Esophagus squamous epithelium (tissue), 5 donors: ENCODE measurements around the gene NHEJ1. TPM values are rescaled to one million over a fixed set of nuclear protein-coding genes. Genes with fewer than 3 reads are reported as not detected.

Source experiments
- DNase-seq: peaks from one replicate; lab custom pipeline; 2025; lab: John Stamatoyannopoulos, UW
- H3K27ac ChIP-seq, 4 donors: fragments of 200-600 bp; sonication (generic); one replicate each; pipeline ENCODE4 v1.5.1; 2016 to 2019; ENCODE audit warnings: mild to moderate bottlenecking in 1 of 4
- H3K27me3 ChIP-seq, 4 donors: fragments of 200-600 bp; sonication (generic); 1 replicate in 3 of 4; 2 replicates in 1 of 4; pipeline versions ENCODE4 v1.5.1 to v1.6.0; 2017 to 2021; ENCODE audit warnings: antibody characterized with exemption in 1 of 4
- H3K36me3 ChIP-seq, 3 donors: fragments of 200-600 bp; sonication (generic); one replicate each; pipeline ENCODE4 v1.5.1; 2016 to 2019
- H3K4me1 ChIP-seq, 3 donors: fragments of 200-600 bp; sonication (generic); one replicate each; pipeline ENCODE4 v1.5.1; 2017 to 2019
- H3K4me3 ChIP-seq, 4 donors: fragments of 200-600 bp; sonication (generic); 1 replicate in 3 of 4; 2 replicates in 1 of 4; pipeline ENCODE4 v1.5.1; 2016 to 2019; ENCODE audit warnings: mild to moderate bottlenecking in 2 of 4, moderate library complexity in 1 of 4
- H3K9me3 ChIP-seq, 3 donors: fragments of 200-600 bp; sonication (generic); one replicate each; pipeline ENCODE4 v1.5.1; 2016 to 2019
- POLR2A ChIP-seq, 4 donors: fragments of 450-650 bp; IDR thresholded peaks; one replicate each; pipeline ENCODE4 v1.6.1; 2017; ENCODE audit warnings: antibody characterized with exemption in 4 of 4, mild to moderate bottlenecking in 4 of 4, moderate library complexity in 3 of 4
- WGBS, 2 donors: methylation state at CpG; one replicate each; pipeline ENCODE4 v1.1.5; 2018; 5-methylcytosine and 5-hydroxymethylcytosine counted together
- intact Hi-C: fragments of 100-400 bp; cut with DNase I; formaldehyde crosslinking; loops from one replicate; pipeline ENCODE4 v1.15.0; 2022
- total RNA-seq, 4 donors: library from RNA; depleted of rRNA; stranded (reverse); fragments of >200 nt; gene quantifications; one replicate each; pipeline ENCODE4 v1.1.0, GENCODE V29; 2016
- TF ChIP-seq, protein P1 (sequence below), 6 experiments: fragments of 450-650 bp in 4 of 6; fragments of 200-600 bp in 2 of 6; sonication (generic) in 2 of 6; IDR thresholded peaks; one replicate each; pipeline ENCODE4 v1.5.1; 2016 to 2019; ENCODE audit warnings: antibody characterized with exemption in 6 of 6, mild to moderate bottlenecking in 4 of 6, moderate library complexity in 4 of 6
- donor health status: DM: yes; HTN: yes; CAD: no.

Gene NHEJ1
- total RNA-seq, 4 donors from 2014 or later: 6.3 to 14.3 (median 9.7) TPM

DNA sequence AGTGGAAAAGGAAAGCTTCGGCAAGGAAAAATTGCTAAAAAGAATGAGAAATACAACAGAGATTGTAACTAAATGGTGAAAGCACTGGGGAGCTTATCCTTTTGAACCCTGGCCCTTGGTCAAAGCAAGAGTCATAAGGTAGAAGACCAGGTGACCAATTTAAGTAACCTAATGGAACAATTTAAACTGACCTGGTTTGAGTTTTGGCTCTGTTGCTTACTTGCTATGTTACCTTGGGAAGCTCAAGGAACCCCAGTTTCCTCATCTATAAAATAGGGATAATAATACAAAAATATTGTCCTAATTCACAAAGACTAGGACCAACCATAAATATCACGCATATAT, 48.6 kb downstream of the NHEJ1 start:
- no peak for DNase-seq
- 95 to 96% methylated on average over 2 of the region's 2 CpGs for WGBS, 2 donors
- no peak overlapping the region for H3K27ac ChIP-seq
- peaks cover 0 to 13% (median 9%) of the 10 kb centered on the region in 3 donors for H3K4me1 ChIP-seq
- H3K36me3 ChIP-seq: no peaks in the 10 kb centered on the region
- H3K4me3 ChIP-seq: no peak overlapping the region
- no peak for TF ChIP-seq POLR2A (IDR thresholded peaks at IDR 0.05)
- TF ChIP-seq, protein P1, sequence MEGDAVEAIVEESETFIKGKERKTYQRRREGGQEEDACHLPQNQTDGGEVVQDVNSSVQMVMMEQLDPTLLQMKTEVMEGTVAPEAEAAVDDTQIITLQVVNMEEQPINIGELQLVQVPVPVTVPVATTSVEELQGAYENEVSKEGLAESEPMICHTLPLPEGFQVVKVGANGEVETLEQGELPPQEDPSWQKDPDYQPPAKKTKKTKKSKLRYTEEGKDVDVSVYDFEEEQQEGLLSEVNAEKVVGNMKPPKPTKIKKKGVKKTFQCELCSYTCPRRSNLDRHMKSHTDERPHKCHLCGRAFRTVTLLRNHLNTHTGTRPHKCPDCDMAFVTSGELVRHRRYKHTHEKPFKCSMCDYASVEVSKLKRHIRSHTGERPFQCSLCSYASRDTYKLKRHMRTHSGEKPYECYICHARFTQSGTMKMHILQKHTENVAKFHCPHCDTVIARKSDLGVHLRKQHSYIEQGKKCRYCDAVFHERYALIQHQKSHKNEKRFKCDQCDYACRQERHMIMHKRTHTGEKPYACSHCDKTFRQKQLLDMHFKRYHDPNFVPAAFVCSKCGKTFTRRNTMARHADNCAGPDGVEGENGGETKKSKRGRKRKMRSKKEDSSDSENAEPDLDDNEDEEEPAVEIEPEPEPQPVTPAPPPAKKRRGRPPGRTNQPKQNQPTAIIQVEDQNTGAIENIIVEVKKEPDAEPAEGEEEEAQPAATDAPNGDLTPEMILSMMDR (IDR thresholded peaks at IDR 0.05): no peak
- H3K9me3 ChIP-seq: no peaks in the 10 kb centered on the region
- no peaks in the 10 kb centered on the region for H3K27me3 ChIP-seq
- intact Hi-C loops: no loop called here

DNA sequence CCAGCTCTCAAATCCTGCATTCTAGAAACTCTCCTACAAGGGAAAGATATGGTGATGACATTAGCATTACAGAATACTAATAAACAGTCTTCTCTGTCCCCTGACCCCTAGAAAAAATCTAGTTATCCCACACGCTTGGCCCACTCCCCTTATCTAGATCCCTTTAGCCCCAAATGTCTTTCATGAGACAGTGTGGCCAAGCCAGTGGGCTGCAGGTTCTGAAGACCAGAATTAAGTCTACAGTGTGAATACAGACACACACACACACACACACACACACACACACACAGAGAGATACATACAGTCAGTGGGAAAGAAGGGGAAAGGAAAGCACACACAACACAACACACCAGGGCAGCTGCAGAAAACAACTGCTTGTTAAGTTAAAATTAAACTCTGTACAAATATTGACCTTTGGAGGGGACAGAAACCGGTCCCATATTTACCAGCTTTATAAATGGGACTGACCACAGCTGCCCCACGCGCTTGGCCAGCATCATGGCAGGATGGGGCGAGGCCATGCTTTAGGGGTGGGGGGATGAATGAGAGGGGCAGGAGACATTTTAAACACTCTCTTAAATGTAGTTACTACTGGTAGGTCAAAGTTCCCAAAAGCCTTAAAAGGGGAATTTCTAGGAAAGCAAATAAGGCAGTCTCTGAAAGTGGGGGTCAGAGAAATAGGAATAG, 49.1 kb downstream of the NHEJ1 start:
- WGBS, 2 donors: 90 to 93% methylated on average over 5 of the region's 5 CpGs
- H3K36me3 ChIP-seq: no peaks in the 10 kb centered on the region
- no peaks in the 10 kb centered on the region for H3K27me3 ChIP-seq
- intact Hi-C loops: no loop called here
- no peak overlapping the region for H3K27ac ChIP-seq
- TF ChIP-seq, protein P1 (IDR thresholded peaks at IDR 0.05): no peak
- no peak for TF ChIP-seq POLR2A (IDR thresholded peaks at IDR 0.05)
- H3K4me1 ChIP-seq: peaks cover 0 to 8% (median 4%) of the 10 kb centered on the region in 3 donors
- no peak overlapping the region for H3K4me3 ChIP-seq
- no peaks in the 10 kb centered on the region for H3K9me3 ChIP-seq
- DNase-seq: no peak

DNA sequence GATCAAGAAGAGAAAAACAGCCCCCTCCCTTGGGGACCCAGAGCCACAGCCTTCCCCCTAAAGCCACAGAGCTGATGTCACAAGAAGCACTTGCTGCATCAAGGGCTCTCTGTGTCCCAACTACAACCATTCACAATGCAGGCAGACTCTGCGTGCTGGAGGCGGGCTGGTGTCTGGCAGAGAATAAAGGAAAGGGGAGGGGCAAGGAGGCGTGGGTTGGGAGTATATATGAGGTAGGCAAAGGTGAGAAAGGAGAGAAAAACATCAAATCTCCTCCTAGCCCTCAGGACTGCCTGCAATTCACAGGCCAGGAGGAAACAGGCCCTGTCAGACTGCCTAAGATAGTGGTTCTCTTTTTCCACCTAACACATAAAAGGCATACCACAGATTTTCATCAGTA, 51.1 kb downstream of the NHEJ1 start:
- Histone ChIP-seq H3K9me3 (no peaks in the 10 kb centered on the region), H3K4me3 (no peak overlapping the region), H3K27ac (peak overlapping the region in 1 of 4 donors; percentile 9), H3K27me3 (no peaks in the 10 kb centered on the region), H3K4me1 (peaks cover 0 to 7% (median 4%) of the 10 kb centered on the region in 3 donors), H3K36me3 (no peaks in the 10 kb centered on the region)
- intact Hi-C loops: no loop called here
- DNase-seq: no peak
- 54 to 62% methylated on average over 3 of the region's 3 CpGs for WGBS, 2 donors
- no peak for TF ChIP-seq POLR2A (IDR thresholded peaks at IDR 0.05)
- TF ChIP-seq, protein P1 (IDR thresholded peaks at IDR 0.05): no peak

DNA sequence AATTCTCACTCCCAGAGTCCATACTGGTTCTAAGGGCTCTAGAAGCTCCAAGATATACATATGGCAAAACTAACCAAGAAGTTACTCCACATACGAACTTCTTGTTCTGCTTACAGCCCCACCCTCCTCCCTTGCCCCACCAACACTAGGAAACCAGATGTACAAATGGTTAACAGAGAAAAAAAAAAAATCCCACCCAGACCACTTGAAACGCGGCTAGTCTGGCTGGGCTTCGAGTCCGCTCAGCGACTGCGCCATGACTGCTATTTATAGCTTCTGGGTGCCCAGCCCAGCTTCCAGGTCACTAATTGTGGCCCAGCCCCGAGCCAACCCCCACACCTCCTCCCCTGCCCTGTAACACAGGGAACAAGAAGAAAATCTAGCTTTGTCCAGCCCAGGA, 52.9 kb downstream of the NHEJ1 start:
- intact Hi-C loops: no loop called here
- WGBS, 2 donors: 68 to 77% methylated on average over 8 of the region's 8 CpGs

DNA sequence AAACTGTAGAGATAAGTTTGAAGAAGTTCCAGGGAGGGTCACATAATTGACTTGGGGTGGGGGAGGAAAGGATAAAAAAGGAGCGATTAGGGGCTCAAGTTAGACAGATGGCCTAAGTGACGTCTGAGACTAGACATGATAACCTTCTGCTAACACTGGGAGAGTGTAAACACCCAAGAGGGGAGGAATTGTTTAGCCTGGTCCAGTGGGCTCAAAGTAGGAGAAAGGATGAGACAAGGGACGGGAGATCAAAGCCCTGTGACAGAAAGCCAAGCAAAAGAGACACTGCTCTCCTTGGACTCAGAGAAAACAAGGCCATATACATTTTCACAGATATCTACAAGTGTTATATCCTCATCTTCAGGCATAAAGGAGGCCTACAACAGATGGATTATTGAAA, 54.4 kb downstream of the NHEJ1 start:
- Histone ChIP-seq H3K36me3 (no peaks in the 10 kb centered on the region), H3K9me3 (no peaks in the 10 kb centered on the region), H3K4me1 (peaks cover 0 to 7% (median 4%) of the 10 kb centered on the region in 3 donors), H3K4me3 (no peak overlapping the region), H3K27me3 (no peaks in the 10 kb centered on the region), H3K27ac (no peak overlapping the region)
- TF ChIP-seq POLR2A (IDR thresholded peaks at IDR 0.05): no peak
- TF ChIP-seq, protein P1 (IDR thresholded peaks at IDR 0.05): no peak
- 94 to 95% methylated on average over 3 of the region's 3 CpGs for WGBS, 2 donors
- DNase-seq: no peak
- intact Hi-C loops: no loop called here

More for the DNA sequence above, 52.9 kb downstream of the NHEJ1 start:
- Histone ChIP-seq H3K4me3 (no peak overlapping the region), H3K27me3 (no peaks in the 10 kb centered on the region), H3K9me3 (no peaks in the 10 kb centered on the region), H3K4me1 (peaks cover 0 to 7% (median 4%) of the 10 kb centered on the region in 3 donors), H3K36me3 (no peaks in the 10 kb centered on the region), H3K27ac (no peak overlapping the region)
- DNase-seq: no peak
- TF ChIP-seq, protein P1 (IDR thresholded peaks at IDR 0.05): no peak
- TF ChIP-seq POLR2A (IDR thresholded peaks at IDR 0.05): no peak
